HEK293T (cell line): ENCODE measurements around the gene TIMM44.

Experiments used
- ARNT ChIP-seq: fragments of 450-650 bp; IDR thresholded peaks from 2 replicates; pipeline ENCODE4 v1.6.1; 2017; ENCODE audit warnings: mild to moderate bottlenecking
- BHLHE40 ChIP-seq: fragments of 450-650 bp; IDR thresholded peaks from 2 replicates; pipeline ENCODE4 v1.6.1; 2016; ENCODE audit warnings: mild to moderate bottlenecking, moderate library complexity, borderline replicate concordance
- ELF4 ChIP-seq: fragments of 450-650 bp; IDR thresholded peaks from 2 replicates; pipeline ENCODE4 v1.6.1; 2017; ENCODE audit warnings: antibody characterized with exemption
- FOXA1 ChIP-seq: fragments of 450-650 bp; IDR thresholded peaks from 2 replicates; pipeline ENCODE4 v1.6.1; 2016; ENCODE audit warnings: mild to moderate bottlenecking
- FOXK2 ChIP-seq: fragments of 450-650 bp; IDR thresholded peaks from 2 replicates; pipeline ENCODE4 v1.6.1; 2016; ENCODE audit warnings: mild to moderate bottlenecking
- FOXM1 ChIP-seq: fragments of 450-650 bp; IDR thresholded peaks from 2 replicates; pipeline ENCODE4 v1.6.1; 2017; ENCODE audit warnings: mild to moderate bottlenecking, borderline replicate concordance
- HDGF ChIP-seq: fragments of 450-650 bp; IDR thresholded peaks from 2 replicates; pipeline ENCODE4 v1.6.1; 2017; ENCODE audit warnings: antibody characterized with exemption, borderline replicate concordance
- L3MBTL2 ChIP-seq: fragments of 450-650 bp; conservative IDR thresholded peaks from 2 replicates; pipeline ENCODE4 v1.6.1; 2016; ENCODE audit warnings: mild to moderate bottlenecking
- LEF1 ChIP-seq: fragments of 450-650 bp; IDR thresholded peaks from 2 replicates; pipeline ENCODE4 v1.6.1; 2017; ENCODE audit warnings: mild to moderate bottlenecking, borderline replicate concordance
- NFRKB ChIP-seq: fragments of 450-650 bp; IDR thresholded peaks from 2 replicates; pipeline ENCODE4 v1.6.1; 2016; ENCODE audit warnings: mild to moderate bottlenecking, moderate library complexity
- SP1 ChIP-seq: fragments of 450-650 bp; IDR thresholded peaks from 2 replicates; pipeline ENCODE4 v1.6.1; 2017
- SUZ12 ChIP-seq: fragments of 450-650 bp; IDR thresholded peaks from 2 replicates; pipeline ENCODE4 v1.6.1; 2016; ENCODE audit warnings: mild to moderate bottlenecking
- TARDBP ChIP-seq: fragments of 450-650 bp; IDR thresholded peaks from 2 replicates; pipeline ENCODE4 v1.6.1; 2016
- ZNF384 ChIP-seq: fragments of 450-650 bp; IDR thresholded peaks from 2 replicates; pipeline ENCODE4 v1.6.1; 2016

DNA sequence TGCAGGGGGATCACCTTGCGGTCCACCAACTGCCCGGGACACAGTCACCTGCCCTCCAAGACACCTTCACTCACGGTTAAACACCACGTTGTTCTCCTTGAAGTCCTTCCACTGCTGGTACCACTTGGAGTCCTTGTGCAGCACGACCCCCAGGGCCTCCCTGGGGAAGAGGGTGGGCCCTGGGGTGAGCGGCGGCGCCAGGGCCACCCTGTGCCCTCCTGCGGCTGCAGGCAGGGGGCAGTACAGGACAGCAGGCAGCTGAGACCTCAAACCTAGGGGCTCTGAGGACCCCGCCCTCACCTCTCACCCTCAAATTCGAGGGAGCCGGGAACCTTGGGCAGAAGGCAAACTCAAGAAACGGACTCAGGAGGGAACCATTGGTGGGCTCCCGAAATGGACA, 10.1 kb downstream of the TIMM44 start:
- TF ChIP-seq HDGF (no peak), SUZ12 (no peak), ARNT (no peak), SP1 (no peak), ELF4 (no peak), FOXA1 (no peak), FOXK2 (no peak), ZNF384 (no peak), NFRKB (no peak), BHLHE40 (no peak), FOXM1 (no peak), TARDBP (no peak), L3MBTL2 (no peak), LEF1 (no peak)
